Measurements from ENCODE around the gene APOBEC4. TPM values are rescaled to one million over a fixed set of nuclear protein-coding genes. Genes with fewer than 3 reads are reported as not detected.
"Not testable (repeated sequence)": the region's sequence is repeated elsewhere in the genome, so short reads cannot be mapped to it uniquely, and the experiment has no call there.

APOBEC4 gene
- polyA plus RNA-seq, 1 donor: 0.10 TPM

- DNase-seq: no peak
These were observed 18.6 kb downstream of the APOBEC4 start for GRCh38 chr1:183634429-183635065.

- peak; percentile 49 for DNase-seq
These were observed 19.3 kb downstream of the APOBEC4 start for GRCh38 chr1:183633676-183634343.

- no peak for DNase-seq
These were observed 20.2 kb downstream of the APOBEC4 start for GRCh38 chr1:183632964-183633363.

GRCh38 chr1:183632114-183632513 is 21.0 kb downstream of the APOBEC4 start:
- no peak for DNase-seq

GRCh38 chr1:183630748-183631147 is 22.4 kb downstream of the APOBEC4 start:
- DNase-seq: no peak

GRCh38 chr1:183628537-183628936 is 24.6 kb downstream of the APOBEC4 start:
- no peak for DNase-seq

GRCh38 chr1:183626236-183626635 is 26.9 kb downstream of the APOBEC4 start:
- not testable (repeated sequence) for DNase-seq

GRCh38 chr1:183622884-183623785 is 30.0 kb downstream of the APOBEC4 start:
- DNase-seq: peak; percentile 75

- DNase-seq: no peak
These were observed 31.1 kb downstream of the APOBEC4 start for GRCh38 chr1:183622013-183622412.

GRCh38 chr1:183620311-183620710 is 32.8 kb downstream of the APOBEC4 start:
- no peak for DNase-seq

GRCh38 chr1:183619781-183620180 is 33.3 kb downstream of the APOBEC4 start:
- no peak for DNase-seq

GRCh38 chr1:183618202-183618601 is 34.9 kb downstream of the APOBEC4 start:
- not testable (repeated sequence) for DNase-seq

GRCh38 chr1:183612975-183613374 is 40.1 kb downstream of the APOBEC4 start:
- not testable (repeated sequence) for DNase-seq

- no peak for DNase-seq
These were observed 40.7 kb downstream of the APOBEC4 start for GRCh38 chr1:183612407-183612806.

GRCh38 chr1:183611021-183611420 is 42.1 kb downstream of the APOBEC4 start:
- no peak for DNase-seq

- DNase-seq: no peak
These were observed 43.2 kb downstream of the APOBEC4 start for GRCh38 chr1:183609759-183610452.

- DNase-seq: no peak
These were observed 43.8 kb downstream of the APOBEC4 start for GRCh38 chr1:183609313-183609712.

GRCh38 chr1:183607322-183607980 is 45.7 kb downstream of the APOBEC4 start:
- DNase-seq: no peak

- DNase-seq: no peak
These were observed 47.2 kb downstream of the APOBEC4 start for GRCh38 chr1:183605904-183606303.

- DNase-seq: no peak
These were observed 48.3 kb downstream of the APOBEC4 start for GRCh38 chr1:183604815-183605214.

GRCh38 chr1:183604038-183604808 is 48.9 kb downstream of the APOBEC4 start:
- DNase-seq: no peak

Data from left kidney (tissue), 2 donors.